K562 (cell line): ENCODE measurements around the gene CXCR5.

Source experiments
- SIRT6 ChIP-seq: IDR thresholded peaks from one replicate; pipeline ENCODE4 v1.6.1; 2012; ENCODE audit warnings: low read depth, mild to moderate bottlenecking, control low read depth, inconsistent platforms, low read length, moderate library complexity
- ZNF12 ChIP-seq: sonication (generic); formaldehyde crosslinking; IDR thresholded peaks from 2 replicates; pipeline ENCODE4 v1.4.0; 2020; ENCODE audit warnings: mild to moderate bottlenecking, missing genetic modification reagents
- ZNF274 ChIP-seq: IDR thresholded peaks from 2 replicates; pipeline ENCODE4 v1.6.1; 2011; ENCODE audit warnings: low read depth, mild to moderate bottlenecking, low read length, moderate library complexity, borderline replicate concordance

DNA sequence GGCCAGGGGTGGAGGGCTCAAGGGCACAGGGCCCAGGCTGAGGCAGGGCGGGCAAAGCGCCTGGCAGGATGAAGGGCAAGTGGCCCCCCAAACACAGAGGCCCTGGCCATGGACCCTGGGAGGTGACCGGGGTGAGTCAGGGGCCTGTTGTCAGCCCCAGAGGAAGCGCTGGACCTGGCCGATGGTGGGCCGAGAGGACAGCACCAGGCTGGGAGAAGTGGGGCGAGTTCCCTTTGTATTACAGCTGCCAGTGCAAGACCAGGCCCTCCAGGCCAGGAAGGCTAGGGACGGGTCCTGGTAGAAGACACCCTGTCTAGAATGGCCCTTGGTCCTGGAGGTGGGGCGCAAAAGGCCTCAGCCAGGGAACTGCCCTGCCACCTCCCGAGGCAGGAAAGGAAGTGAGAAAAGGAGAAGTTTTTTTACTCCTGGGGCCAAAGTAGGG lies 12.8 kb downstream of the CXCR5 start:
- TF ChIP-seq SIRT6 (no peak), ZNF274 (no peak), ZNF12 (CRISPR knock-in tag) (no peak)
